Cardiac septum (tissue), 1 donor: ENCODE data around the gene PKIB. TPM values are rescaled to one million over a fixed set of nuclear protein-coding genes. Genes with fewer than 3 reads are reported as not detected.

Experiments
- DNase-seq: peaks from one replicate; pipeline ENCODE4 v3.0.0-alpha.2; 2020; ENCODE audit warnings: low spot score
- intact Hi-C: fragments of 100-400 bp; cut with DNase I; formaldehyde crosslinking; loops from one replicate; pipeline ENCODE4 v1.14.0; 2022
- total RNA-seq: library from RNA; stranded (reverse); fragmentation: NEBNext Ultra II Directional; extraction: Animal tissue kit (Norgen Biotek cat#: 25700); gene quantifications from one replicate; pipeline ENCODE4 v1.2.1, GENCODE V29; 2021
- donor health status: DM: no; HTN: no; CAD: no.

PKIB gene
- total RNA-seq, 1 donor from 2014 or later, result 0.38 TPM

DNA sequence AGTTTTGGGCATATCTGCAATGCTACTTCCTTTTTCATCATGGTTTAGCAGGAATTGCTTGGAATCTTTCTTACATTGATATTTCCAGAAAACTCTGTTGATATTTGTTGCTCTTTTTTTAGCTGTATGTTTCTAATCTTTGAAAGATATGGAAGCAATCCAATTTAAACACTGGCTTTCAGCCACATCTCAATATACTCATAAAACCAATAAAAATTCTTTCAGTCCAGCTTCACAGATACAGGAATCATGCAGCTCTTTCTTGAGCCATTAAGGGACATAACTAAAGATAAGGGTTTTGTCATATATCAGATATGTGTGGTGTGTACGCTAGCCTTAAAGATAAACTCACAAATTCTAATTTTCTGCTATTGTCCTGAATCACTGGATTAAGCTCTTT lies 47.4 kb downstream of the PKIB start:
- intact Hi-C loops, result no loop called here
- DNase-seq, result no peak

DNA sequence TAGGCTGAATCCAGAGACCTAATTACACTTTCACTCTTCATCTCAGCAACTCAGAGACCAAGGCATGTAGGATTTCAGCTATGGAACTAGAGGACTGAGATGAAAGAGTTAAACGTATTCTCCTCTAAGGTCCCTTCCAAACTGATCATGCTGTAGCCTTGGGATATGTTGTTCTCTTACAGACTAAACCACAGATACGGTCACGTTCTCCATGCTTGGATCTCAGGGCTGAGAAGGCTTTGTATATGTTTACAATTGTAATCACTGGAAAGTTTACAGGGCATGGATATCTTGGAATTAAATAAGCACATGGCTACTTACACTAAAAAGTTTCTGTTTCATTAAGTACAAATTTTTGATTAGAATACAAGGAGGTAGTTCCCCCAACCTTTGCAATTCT lies 50.1 kb downstream of the PKIB start:
- no peak for DNase-seq
- intact Hi-C loops, result no loop called here

DNA sequence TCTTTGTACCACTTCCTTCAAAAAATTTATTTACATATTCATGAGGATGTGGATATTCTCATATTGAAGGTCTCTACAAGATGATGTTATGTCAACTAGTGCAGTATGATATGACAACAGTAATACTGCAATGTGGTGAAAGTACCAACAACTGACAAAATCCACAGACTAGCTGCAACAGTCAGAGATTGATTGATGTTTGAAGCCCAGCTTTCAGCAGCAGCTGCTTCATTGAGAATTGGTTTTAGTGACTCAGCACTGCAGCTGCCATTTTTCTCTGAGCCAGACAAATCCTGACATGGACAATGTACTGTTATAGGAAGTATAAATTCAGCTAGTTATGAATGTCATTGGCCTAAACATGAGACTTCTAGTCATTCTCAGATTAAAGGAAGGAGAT lies 53.8 kb downstream of the PKIB start:
- intact Hi-C loops, result no loop called here
- no peak for DNase-seq

DNA sequence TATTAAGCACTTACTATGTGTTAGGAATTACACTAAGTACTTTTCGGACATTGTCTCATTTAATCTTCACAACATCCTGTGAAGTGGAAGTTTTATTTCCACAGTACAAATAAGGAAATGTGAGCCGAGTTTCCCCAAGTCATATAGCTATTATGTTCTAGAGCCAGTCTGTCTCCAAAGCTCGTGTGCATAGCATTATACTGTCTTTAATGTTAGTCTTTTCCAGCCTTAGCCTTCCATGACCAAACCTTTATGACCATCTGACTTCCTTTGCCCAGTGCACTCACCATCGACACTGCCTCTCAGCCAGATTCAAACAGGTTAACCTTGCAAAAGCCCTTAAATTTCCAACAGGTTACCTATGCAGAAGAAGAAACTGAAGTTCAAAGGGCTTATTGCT lies 55.7 kb downstream of the PKIB start:
- intact Hi-C loops, result no loop called here
- DNase-seq, result no peak

DNA sequence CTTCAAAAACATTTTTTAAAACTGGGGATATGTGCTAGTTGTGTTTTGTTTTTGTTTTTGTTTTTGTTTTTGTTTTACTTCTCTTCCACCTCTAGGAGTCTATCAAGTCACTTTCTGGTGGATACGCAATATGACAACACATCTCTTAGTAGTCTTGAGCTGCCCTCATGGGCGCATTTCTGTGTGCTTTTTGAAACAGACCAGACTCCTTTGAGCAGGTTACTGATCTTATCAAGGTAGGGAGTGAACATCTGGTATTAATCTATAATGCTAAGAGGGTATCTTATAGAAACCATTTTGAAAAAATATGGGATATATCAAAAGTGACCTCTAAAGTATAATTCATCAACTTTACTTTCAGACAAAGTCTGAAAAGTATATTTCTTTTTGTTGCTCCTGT lies 56.2 kb downstream of the PKIB start:
- no peak for DNase-seq
- intact Hi-C loops, result no loop called here

DNA sequence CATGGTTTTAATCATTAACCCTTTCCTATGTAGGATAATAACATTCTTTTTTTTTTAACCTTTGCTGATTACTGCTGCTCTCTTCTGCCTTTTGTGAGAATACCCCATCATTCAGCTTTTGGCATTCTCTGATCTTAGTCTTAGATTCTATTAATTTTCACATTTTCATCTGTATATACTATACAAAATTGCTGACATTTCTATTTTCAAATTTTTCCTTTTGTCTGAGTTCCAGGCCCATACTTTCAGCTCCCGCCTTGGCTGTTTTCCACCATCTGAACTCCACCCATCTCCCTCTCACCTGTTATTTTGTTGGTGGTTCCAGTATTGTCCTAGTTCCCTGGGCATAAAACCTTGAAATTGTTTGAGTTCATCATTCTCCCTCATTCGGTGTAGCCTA lies 59.2 kb downstream of the PKIB start:
- intact Hi-C loops, result no loop called here
- DNase-seq, result no peak

DNA sequence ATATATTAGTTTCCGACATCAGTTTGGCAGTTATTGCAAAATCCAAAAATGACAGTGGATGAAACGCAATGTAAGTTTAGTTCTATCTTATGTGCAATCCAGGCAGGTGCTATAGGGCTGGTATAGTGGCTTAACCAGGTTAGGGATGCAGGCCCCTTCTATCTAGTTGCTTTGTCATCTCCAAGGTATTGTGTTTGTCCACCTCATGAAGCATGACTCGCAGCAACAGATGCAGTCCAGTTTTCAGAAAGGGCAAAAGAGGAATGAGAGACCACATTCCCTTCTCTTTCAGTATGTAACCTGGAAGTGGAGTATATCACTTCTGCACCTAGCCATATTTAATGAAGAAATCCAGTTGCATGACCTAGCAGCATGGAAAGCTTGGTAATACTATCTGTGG lies 59.7 kb downstream of the PKIB start:
- no peak for DNase-seq
- intact Hi-C loops, result no loop called here

DNA sequence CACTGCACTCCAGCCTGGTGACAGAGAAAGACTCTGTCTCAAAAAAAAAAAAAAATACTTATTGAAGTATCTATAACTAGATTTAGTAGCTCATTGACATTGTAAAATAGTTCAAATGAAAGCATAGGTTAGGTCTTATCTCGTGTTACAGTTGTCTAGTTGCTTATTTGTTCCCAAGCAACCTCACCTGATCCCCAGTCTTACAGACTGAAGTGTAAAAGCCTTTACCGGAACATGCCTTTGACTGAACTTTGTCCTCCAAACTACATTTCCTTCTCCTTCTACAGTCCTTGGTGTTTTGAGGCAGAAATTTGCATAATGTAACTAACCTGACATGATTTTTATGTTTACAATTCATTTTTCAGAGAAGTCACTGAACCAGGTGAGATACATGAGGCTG lies 61.0 kb downstream of the PKIB start:
- intact Hi-C loops, result no loop called here
- no peak for DNase-seq

DNA sequence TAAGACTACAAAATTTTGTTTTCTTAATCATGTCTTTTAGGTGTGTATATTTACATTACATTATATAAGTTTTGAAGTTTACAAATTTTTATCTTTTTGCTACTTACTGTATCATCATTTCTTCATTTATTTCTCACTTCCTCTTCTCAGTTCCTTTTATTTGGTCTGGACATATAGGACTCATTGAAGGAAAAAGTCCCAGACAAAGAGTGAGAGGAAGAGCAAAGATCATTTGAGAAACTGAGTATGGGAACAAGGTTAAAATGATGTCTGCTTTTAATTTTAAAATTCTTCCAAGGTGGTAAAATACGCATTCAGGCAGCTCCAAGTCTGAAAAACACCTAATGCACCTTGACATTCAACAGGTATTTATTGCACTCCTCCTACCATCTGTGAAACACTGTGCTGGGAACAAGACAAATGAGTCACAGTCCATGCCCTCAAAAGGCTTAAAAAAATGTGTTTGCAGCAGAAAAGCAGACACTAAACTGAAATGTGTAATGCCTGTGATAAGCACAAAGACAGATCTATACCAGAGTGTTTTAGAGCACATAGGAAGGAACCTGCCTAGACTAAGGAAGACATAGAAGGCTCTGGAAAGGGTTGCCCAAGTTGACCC lies 63.2 kb downstream of the PKIB start:
- intact Hi-C loops, result no loop called here
- DNase-seq, result no peak

DNA sequence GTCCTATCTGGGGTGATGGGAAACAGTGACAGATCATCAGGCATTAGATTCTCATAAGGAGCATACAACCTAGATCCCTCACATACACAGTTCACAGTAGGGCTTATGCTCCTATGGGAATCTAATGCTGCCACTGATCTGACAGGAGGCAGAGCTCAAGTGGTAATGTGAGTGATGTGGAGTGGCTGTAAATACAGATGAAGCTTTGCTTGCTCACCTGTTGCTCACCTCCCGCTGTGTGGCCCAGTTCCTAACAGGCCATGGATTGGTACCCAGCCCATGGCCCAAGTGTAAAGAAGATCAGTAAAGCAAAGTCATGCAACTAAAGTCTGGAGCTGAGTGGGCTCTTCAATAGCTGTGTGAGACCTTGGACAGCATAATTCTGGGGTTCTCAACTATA lies 65.9 kb downstream of the PKIB start:
- no peak for DNase-seq
- intact Hi-C loops, result no loop called here

DNA sequence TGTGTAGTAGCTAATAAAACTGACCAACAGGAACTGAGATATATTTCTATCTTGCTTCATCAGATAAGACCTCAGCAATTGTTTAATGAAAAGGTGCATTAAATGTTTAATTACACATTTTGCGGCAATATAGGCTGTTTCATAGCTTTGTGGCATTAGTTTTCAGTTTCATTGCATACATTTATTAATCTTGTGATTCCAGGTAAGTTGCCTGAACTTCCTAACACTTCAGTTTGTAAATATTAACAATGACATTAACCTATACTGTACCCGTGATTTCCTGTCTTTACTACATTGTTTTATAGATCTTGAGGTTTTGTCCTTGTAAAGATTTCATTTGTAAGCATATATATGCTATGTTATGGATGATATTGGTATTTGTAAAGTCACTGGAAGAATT lies 66.5 kb downstream of the PKIB start:
- no peak for DNase-seq

DNA sequence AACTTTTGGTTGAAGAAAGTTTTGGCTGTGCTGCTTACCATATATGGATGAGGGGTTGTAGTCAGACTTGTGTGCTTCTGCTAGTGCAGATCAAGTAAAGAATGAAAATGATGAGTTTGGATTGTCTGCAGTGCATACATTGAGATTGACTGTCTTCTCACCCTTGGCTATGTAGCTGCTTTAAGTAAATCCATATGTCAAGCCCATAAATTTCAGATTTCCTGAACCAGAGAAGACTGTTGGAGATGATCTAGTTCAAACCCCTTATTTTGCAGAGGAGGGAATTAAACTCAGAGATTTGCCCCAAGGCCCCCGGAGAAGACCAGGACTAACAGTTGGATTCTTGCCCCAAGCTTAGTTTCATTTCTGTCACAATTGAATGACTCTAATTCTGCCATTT lies 67.2 kb downstream of the PKIB start:
- intact Hi-C loops, result no loop called here
- DNase-seq, result no peak

More for the DNA sequence above, 66.5 kb downstream of the PKIB start:
- intact Hi-C loops, result no loop called here

DNA sequence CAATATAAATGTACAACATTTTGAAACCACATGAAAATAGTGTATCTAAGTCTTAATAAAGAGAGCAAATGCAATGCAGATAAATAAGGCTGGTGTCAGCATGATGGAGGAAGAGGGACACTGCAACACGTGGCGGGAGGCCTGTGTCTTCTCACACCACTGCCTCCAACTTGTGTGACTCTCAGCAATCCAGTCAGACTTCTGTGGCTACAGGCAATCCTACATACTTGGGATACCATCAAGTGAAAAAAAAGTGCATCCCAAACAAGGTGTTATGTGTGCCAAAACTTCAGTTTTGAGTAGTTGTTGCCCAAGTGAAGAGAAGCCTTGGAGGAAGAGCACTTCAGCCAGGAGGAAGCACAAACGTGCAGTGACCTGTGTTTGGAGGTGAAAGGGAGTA lies 68.6 kb downstream of the PKIB start:
- DNase-seq, result no peak
- intact Hi-C loops, result no loop called here

DNA sequence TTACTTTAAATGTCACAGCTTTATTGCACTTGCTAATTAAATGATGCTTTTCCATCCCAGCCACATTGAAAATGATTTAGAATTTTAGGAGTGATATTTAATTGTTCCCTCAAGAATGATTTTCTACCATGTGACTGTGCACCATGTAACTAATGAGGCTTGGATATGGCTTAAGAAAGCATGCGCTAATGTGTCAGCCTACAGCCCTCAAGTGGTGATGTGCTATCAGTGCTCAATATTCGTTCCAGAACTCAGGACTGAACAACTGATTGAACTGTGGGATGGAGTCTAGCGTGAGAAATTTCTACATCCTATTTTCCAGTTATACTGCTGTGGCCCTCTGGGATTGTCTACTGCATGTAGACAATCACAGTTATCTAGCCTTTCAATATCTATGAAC lies 71.5 kb downstream of the PKIB start:
- no peak for DNase-seq
- intact Hi-C loops, result no loop called here

DNA sequence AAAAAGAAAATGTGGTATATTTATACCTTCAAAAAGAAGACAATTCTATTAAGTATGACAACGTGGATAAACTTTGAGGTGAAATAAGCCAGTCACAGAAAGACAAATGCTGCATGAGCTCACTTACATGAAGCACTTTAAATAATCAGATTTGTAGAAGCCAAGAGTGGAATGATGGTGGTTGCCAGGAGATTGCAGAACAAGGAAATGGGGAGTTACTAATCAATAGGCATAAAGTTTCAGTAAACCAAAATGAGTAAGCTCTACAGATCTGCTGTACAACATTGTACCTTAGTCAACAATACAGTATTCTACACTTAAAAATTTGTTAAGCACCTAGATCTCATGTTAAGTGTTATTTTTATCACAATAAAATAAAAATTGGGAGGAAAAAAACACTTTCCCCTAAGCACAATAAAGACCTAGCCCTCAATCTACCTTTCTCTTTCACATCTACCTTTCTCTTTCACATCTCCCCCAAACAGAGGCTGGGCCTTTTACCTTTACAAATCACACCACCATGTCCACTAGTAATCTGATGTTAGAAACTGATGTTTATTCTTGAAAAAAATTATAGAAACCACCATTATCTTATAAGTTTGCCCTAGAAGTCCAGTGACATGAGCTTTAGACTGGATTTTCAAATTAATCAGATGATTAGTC lies 73.9 kb downstream of the PKIB start:
- DNase-seq, result no peak
- intact Hi-C loops, result no loop called here

DNA sequence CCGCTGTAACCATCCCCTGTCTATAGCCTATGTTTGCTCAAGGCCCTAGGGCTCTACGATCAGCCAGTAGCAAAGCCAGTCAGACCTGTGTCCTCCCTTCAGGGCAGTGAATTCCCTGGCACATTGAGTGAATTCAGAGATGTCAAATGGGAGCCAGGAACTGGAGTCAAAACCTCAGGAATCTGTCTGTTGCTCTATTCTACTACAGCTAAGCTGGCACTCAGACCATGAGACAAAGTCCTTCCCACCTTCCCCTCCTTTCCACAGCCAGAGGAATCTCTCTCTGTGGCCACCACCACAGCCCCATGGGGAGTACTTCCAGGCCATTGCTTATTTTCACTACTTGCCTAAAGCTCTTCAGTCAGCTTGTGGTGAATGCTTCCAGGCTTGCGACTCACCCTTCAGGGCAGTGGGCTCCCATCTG lies 82.0 kb downstream of the PKIB start:
- intact Hi-C loops, result no loop called here

DNA sequence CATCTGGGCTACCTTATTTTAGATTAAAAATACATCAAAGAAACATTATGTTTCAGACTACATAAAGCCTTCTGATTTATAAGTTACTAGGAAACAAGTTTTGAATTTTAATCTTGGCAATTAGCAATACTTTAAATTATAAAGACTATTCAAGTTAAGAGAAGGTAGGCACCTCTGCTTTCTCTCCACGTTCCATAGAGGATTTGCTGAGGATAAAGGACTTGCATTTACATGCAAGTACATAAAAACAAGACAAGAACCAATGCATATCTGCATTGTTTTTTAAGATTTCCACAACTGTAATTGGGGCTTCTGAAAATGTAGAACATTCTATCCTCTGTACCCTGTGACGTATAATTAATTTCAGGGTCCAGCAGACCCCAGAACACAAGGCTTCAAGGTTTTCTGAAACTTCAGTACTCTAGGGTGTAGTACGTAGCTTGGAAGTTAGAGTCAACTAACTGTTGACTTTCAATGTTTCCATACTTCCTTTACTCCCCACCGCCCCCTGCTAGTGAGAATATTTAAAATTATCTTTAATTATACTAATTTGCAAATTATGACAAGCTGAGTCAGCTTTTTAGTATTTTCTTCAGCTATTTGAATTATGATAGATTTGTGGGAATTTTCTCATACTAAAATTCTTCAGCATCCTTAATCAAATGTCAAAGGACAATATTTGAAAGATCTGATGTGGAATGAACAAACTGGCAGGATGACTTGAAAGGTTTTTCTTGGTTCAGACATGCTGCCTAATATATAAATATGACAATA lies 82.8 kb downstream of the PKIB start:
- DNase-seq, result no peak
- intact Hi-C loops, result no loop called here

More for the DNA sequence above, 82.0 kb downstream of the PKIB start:
- DNase-seq, result no peak

DNA sequence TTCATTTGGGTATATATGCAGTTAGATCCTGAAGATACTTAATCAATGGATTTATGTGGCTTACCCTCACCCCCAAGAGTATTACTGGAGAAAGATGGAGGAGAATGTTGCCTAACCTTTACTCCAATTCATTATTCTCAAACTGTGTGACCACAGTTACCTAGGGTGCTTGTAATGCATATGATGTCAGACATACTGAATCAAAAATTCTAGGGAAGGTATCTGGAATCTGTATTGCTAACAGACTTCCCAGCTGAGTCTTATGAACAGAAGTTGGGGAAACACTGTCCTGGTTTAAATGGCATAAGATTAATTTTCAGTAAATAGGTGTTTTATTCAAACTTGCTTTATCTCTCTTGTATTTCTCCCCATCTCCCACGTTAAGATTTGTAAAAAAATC lies 83.9 kb downstream of the PKIB start:
- intact Hi-C loops, result no loop called here
- no peak for DNase-seq

DNA sequence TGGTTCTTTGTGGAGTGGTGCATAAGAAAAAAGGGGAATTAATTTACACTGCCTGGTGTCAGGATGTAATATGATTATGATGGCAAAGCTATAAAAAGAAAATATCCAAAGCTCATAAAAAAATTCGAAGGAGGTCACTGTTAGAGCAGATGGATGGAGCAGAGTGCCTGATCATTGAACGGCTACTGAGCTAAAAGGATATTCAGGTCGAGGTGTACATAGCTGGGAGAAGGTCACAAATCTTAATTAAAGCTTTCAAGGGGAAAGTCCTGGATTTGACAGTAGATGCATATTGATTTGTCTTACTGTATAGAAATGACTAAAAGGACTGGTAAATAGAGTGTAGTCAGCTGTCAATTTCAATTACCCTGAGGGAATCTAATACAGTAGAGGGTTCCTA lies 84.4 kb downstream of the PKIB start:
- no peak for DNase-seq
- intact Hi-C loops, result no loop called here

DNA sequence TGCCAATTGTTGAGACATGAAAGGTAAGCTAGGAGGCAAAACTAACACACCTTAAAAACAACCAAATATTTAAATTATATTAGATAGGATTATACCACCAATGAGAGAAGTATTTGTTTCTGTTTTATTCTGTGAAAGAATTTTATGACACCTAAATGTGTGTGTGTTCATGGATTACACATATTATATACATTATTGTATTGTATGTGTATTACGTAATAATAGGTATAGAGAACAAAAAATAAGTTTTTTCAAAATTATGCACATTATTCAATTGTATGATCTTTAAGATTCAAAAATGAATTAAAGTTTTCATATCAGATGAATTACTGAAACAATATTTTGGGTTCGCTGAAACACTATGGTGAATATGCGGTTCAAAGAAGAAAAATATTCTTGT lies 85.0 kb downstream of the PKIB start:
- intact Hi-C loops, result no loop called here

DNA sequence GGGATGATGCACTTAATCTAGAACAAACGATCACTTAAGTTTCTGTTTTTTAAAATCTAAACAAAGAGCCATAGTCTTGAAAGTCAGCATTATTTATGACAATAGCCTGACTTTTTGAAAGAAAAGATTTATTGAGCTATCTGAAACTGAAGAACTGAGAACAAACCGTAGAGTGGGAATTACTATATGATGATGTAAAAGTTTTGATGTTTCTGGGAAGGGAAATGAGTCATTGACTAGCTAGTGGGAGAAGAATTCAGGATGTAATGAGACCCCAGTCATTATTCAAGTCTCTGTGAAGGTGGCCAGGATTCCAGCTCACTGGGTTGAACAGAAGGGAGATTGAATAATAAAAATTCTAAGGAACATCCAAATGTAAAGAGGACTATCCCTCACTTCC lies 85.9 kb downstream of the PKIB start:
- no peak for DNase-seq
- intact Hi-C loops, result no loop called here

More for the DNA sequence above, 85.0 kb downstream of the PKIB start:
- no peak for DNase-seq
